Mesenchymal stem cell (in vitro differentiated cells and primary cell): ENCODE results near the gene ZNF212.

Experiments used
- DNase-seq: peaks from one replicate; pipeline ENCODE4 v3.0.0-alpha.2; 2013
- H2AFZ ChIP-seq: one replicate; pipeline ENCODE4 v1.6.1; 2013; ENCODE audit warnings: low read depth, mild to moderate bottlenecking, control low read depth, inconsistent platforms, low read length, moderate library complexity
- H2AK5ac ChIP-seq: 2 replicates; pipeline ENCODE4 v1.6.1; 2013; ENCODE audit warnings: low read length, moderate library complexity, mild to moderate bottlenecking, inconsistent platforms; ENCODE audit not compliant: severe bottlenecking
- H2BK120ac ChIP-seq: one replicate; pipeline ENCODE4 v1.6.1; 2013; ENCODE audit warnings: low read depth, mild to moderate bottlenecking, inconsistent platforms, low read length, moderate library complexity
- H2BK12ac ChIP-seq, 2 experiments: one replicate each; pipeline ENCODE4 v1.6.1; 2013; ENCODE audit warnings: inconsistent platforms in 2 of 2, low read length in 2 of 2, mild to moderate bottlenecking in 2 of 2, moderate library complexity in 2 of 2, control low read depth in 1 of 2
- H2BK15ac ChIP-seq: one replicate; pipeline ENCODE4 v1.6.1; 2013; ENCODE audit warnings: mild to moderate bottlenecking, low read depth, inconsistent platforms; ENCODE audit not compliant: poor library complexity, severe bottlenecking
- H2BK5ac ChIP-seq: 2 replicates; pipeline ENCODE4 v1.6.1; 2013; ENCODE audit warnings: low read depth, mild to moderate bottlenecking, low read length, control low read depth, inconsistent platforms; ENCODE audit not compliant: poor library complexity, severe bottlenecking
- H3K14ac ChIP-seq, 2 experiments: one replicate each; pipeline ENCODE4 v1.6.1; 2013; ENCODE audit warnings: inconsistent platforms in 2 of 2, low read length in 2 of 2, control low read depth in 1 of 2, mild to moderate bottlenecking in 1 of 2, moderate library complexity in 1 of 2
- H3K18ac ChIP-seq, 2 experiments: one replicate each; pipeline ENCODE4 v1.6.1; 2013; ENCODE audit warnings: inconsistent platforms in 2 of 2, low read length in 2 of 2, control low read depth in 1 of 2, low read depth in 1 of 2, mild to moderate bottlenecking in 1 of 2
- H3K23ac ChIP-seq, 2 experiments: one replicate each; pipeline ENCODE4 v1.6.1; 2013; ENCODE audit warnings: inconsistent platforms in 2 of 2, low read length in 2 of 2, mild to moderate bottlenecking in 2 of 2, moderate library complexity in 2 of 2, control low read depth in 1 of 2
- H3K27ac ChIP-seq: 2 replicates; pipeline ENCODE4 v1.5.1; 2013; ENCODE audit warnings: mild to moderate bottlenecking, moderate library complexity, low read length, control low read depth, inconsistent platforms; ENCODE audit not compliant: poor library complexity, severe bottlenecking
- H3K27me3 ChIP-seq, 2 experiments: 2 replicates each; pipeline versions ENCODE4 v1.6.1 to v1.7.0; 2013; ENCODE audit warnings: low read length in 2 of 2, mild to moderate bottlenecking in 2 of 2, moderate library complexity in 2 of 2, control low read depth in 1 of 2, inconsistent platforms in 1 of 2; ENCODE audit not compliant: control insufficient read depth in 1 of 2, insufficient read depth in 1 of 2
- H3K36me3 ChIP-seq, 2 experiments: 2 replicates each; pipeline versions ENCODE4 v1.6.1 to v1.7.0; 2013; ENCODE audit warnings: low read length in 2 of 2, control low read depth in 1 of 2, inconsistent platforms in 1 of 2, low read depth in 1 of 2, mild to moderate bottlenecking in 1 of 2; ENCODE audit not compliant: insufficient read depth in 2 of 2, control insufficient read depth in 1 of 2
- H3K4ac ChIP-seq, 2 experiments: one replicate each; pipeline ENCODE4 v1.6.1; 2013; ENCODE audit warnings: inconsistent platforms in 2 of 2, low read length in 2 of 2, mild to moderate bottlenecking in 2 of 2, moderate library complexity in 2 of 2, control low read depth in 1 of 2, low read depth in 1 of 2
- H3K4me1 ChIP-seq: 2 replicates; pipeline ENCODE4 v1.6.1; 2013; ENCODE audit warnings: low read depth, low read length, control low read depth; ENCODE audit not compliant: control insufficient read depth, insufficient read depth
- H3K4me2 ChIP-seq: 2 replicates; pipeline ENCODE4 v1.6.1; 2013; ENCODE audit warnings: low read length, mild to moderate bottlenecking, inconsistent platforms; ENCODE audit not compliant: poor library complexity, severe bottlenecking
- H3K4me3 ChIP-seq, 2 experiments: 2 replicates each; pipeline versions ENCODE4 v1.5.1 to v1.7.0; 2013; ENCODE audit warnings: low read length in 2 of 2, mild to moderate bottlenecking in 2 of 2, control low read depth in 1 of 2, low read depth in 1 of 2; ENCODE audit not compliant: insufficient read depth in 1 of 2
- H3K79me1 ChIP-seq: replicated peaks from 2 replicates; pipeline ENCODE4 v1.6.1; 2013; ENCODE audit warnings: mild to moderate bottlenecking, control low read depth, low read length, inconsistent platforms; ENCODE audit not compliant: poor library complexity, severe bottlenecking
- H3K9ac ChIP-seq: 2 replicates; pipeline ENCODE4 v1.7.0; 2013; ENCODE audit warnings: mild to moderate bottlenecking, low read length, moderate library complexity
- H3K9me3 ChIP-seq: 2 replicates; pipeline ENCODE4 v1.7.0; 2013; ENCODE audit warnings: mild to moderate bottlenecking, low read length; ENCODE audit not compliant: control insufficient read depth
- H4K8ac ChIP-seq: one replicate; pipeline ENCODE4 v1.6.1; 2013; ENCODE audit warnings: inconsistent platforms, mild to moderate bottlenecking, low read length, moderate library complexity
- H4K91ac ChIP-seq: one replicate; pipeline ENCODE4 v1.6.1; 2013; ENCODE audit warnings: mild to moderate bottlenecking, low read length, inconsistent platforms
- WGBS: methylation state at CpG from one replicate; pipeline ENCODE4 v1.1.7; 2013; ENCODE audit warnings: mixed read lengths; 5-methylcytosine and 5-hydroxymethylcytosine counted together

The ZNF212 gene

DNA sequence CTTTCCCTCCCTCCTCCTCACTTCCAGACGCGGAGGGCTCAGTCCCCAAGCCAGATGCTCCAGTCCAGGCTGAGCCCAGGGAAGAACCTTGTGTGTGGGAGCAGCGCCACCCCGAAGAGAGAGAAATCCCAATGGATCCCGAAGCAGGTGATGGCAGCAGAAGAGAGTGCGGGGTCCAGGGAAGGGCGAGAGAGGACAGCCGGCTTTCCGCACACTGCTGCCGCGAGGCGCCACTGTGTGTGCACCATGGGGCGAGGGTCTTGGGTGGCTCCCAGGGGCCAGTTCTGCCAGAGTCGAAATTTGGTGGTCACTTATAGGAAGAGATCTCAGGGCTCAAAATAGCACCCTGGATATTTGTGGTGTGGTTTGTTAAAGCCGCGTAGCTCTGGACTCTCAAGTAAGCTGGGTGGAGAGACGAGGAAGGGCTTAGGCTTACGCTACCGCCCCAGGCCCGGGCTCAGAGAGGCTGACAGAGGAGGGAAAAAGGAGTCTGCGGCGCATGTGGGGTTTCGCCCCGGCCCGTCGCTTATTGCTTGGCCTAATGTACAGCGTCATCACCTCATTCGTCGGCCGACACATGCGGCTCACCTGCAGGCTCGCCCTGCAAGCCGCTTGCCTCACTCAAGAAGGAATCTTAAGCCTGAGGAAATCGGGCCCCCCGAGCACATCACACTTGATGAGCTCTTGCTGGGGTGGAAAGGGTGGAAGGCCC, 32.0 kb upstream of the ZNF212 start:
- H3K4ac ChIP-seq: no peak overlapping the region
- H3K23ac ChIP-seq: no peak overlapping the region

DNA sequence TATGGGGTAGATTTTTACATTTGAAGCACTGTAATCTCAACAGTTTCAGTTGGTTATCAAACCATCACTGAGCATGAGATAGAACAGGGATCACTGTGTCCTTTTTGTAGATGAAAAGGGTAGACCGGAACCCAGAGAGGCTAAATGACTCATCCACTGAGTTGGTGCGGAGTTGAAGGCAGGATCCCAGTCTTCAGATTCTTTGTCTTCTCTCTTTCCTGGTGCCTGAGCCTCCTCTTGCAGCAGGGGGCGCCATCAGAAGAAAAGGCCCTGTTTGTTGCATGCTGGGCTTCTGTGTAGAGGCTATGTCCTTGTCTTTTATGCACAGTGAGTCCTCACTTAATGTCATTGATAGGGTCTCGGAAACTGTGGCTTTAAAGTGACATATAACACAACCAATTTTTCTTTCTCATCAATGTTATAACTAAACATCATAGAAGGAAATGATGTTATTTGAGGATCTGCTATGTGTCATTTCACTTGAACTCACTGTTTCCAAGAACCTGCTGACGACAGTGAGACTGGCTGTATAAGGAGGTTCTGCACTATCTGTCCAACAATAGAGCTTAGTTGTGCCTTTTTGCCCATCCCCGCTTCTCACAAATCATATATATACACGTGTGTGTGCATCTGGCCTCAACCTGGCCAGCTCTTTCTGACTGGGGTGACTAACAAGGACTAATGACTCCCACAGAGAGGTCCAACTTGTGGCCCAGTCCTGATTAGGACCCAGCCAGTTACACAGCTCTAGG, 29.8 kb upstream of the ZNF212 start:
- WGBS: 54% methylated on average over 5 of the region's 7 CpGs

More for the DNA sequence above, 32.0 kb upstream of the ZNF212 start:
- peaks cover 47% of the 10 kb centered on the region for H3K79me1 ChIP-seq
- H4K8ac ChIP-seq: no peak overlapping the region
- no peak overlapping the region for H2AFZ ChIP-seq
- H2BK12ac ChIP-seq: no peak overlapping the region
- no peak overlapping the region for H4K91ac ChIP-seq
- no peak overlapping the region for H3K18ac ChIP-seq
- H2BK5ac ChIP-seq: no peak overlapping the region
- DNase-seq: no peak
- H3K9me3 ChIP-seq: no peaks in the 10 kb centered on the region
- no peak overlapping the region for H3K27ac ChIP-seq
- no peak overlapping the region for H2BK120ac ChIP-seq
- H3K4me2 ChIP-seq: no peak overlapping the region
- no peak overlapping the region for H3K9ac ChIP-seq
- WGBS: 88% methylated on average over 35 of the region's 35 CpGs
- no peak overlapping the region for H2AK5ac ChIP-seq
- H3K4me1 ChIP-seq: peaks cover 3% of the 10 kb centered on the region
- H3K27me3 ChIP-seq: no peaks in the 10 kb centered on the region
- H3K14ac ChIP-seq: no peak overlapping the region
- H3K4me3 ChIP-seq: no peak overlapping the region
- no peak overlapping the region for H2BK15ac ChIP-seq
- peaks cover 69 to 90% of the 10 kb centered on the region in 2 experiments for H3K36me3 ChIP-seq

GRCh38 chr7:149210551-149210950, 28.9 kb upstream of the ZNF212 start:
- H3K23ac ChIP-seq: no peak overlapping the region
- no peak overlapping the region for H3K14ac ChIP-seq
- H3K4ac ChIP-seq: no peak overlapping the region
- H2BK12ac ChIP-seq: no peak overlapping the region
- H2BK15ac ChIP-seq: no peak overlapping the region
- H3K9me3 ChIP-seq: no peaks in the 10 kb centered on the region
- H3K36me3 ChIP-seq: peaks cover 77 to 94% of the 10 kb centered on the region in 2 experiments
- peaks cover under 1% of the 10 kb centered on the region for H3K4me1 ChIP-seq
- DNase-seq: no peak
- no peak overlapping the region for H4K91ac ChIP-seq
- no peak overlapping the region for H2AFZ ChIP-seq
- H3K27me3 ChIP-seq: no peaks in the 10 kb centered on the region
- no peak overlapping the region for H3K4me3 ChIP-seq
- WGBS: 98% methylated on average over 10 of the region's 11 CpGs
- H3K18ac ChIP-seq: no peak overlapping the region
- no peak overlapping the region for H2BK120ac ChIP-seq
- no peak overlapping the region for H4K8ac ChIP-seq
- H2BK5ac ChIP-seq: no peak overlapping the region
- H3K79me1 ChIP-seq: peaks cover 41% of the 10 kb centered on the region
- H3K9ac ChIP-seq: no peak overlapping the region
- H2AK5ac ChIP-seq: no peak overlapping the region
- H3K27ac ChIP-seq: no peak overlapping the region
- no peak overlapping the region for H3K4me2 ChIP-seq

More for the DNA sequence above, 29.8 kb upstream of the ZNF212 start:
- H2BK15ac ChIP-seq: no peak overlapping the region
- H4K91ac ChIP-seq: no peak overlapping the region
- H3K79me1 ChIP-seq: peaks cover 40% of the 10 kb centered on the region
- H3K27me3 ChIP-seq: no peaks in the 10 kb centered on the region
- no peak overlapping the region for H3K23ac ChIP-seq
- H3K27ac ChIP-seq: no peak overlapping the region
- no peak overlapping the region for H2BK5ac ChIP-seq
- H3K14ac ChIP-seq: no peak overlapping the region
- DNase-seq: peak; percentile 78
- no peak overlapping the region for H3K9ac ChIP-seq
- H3K4me3 ChIP-seq: no peak overlapping the region
- peaks cover 74 to 89% of the 10 kb centered on the region in 2 experiments for H3K36me3 ChIP-seq
- no peaks in the 10 kb centered on the region for H3K9me3 ChIP-seq
- peaks cover 1% of the 10 kb centered on the region for H3K4me1 ChIP-seq
- no peak overlapping the region for H2AK5ac ChIP-seq
- no peak overlapping the region for H3K18ac ChIP-seq
- no peak overlapping the region for H2AFZ ChIP-seq
- no peak overlapping the region for H2BK12ac ChIP-seq
- no peak overlapping the region for H4K8ac ChIP-seq
- H3K4me2 ChIP-seq: no peak overlapping the region
- H3K4ac ChIP-seq: no peak overlapping the region
- no peak overlapping the region for H2BK120ac ChIP-seq

- no peak overlapping the region for H2BK15ac ChIP-seq
- no peak overlapping the region for H2AK5ac ChIP-seq
- no peak overlapping the region for H3K27ac ChIP-seq
- no peak overlapping the region for H2AFZ ChIP-seq
- no peak overlapping the region for H4K8ac ChIP-seq
- H2BK120ac ChIP-seq: no peak overlapping the region
- peaks cover 40% of the 10 kb centered on the region for H3K79me1 ChIP-seq
- no peaks in the 10 kb centered on the region for H3K27me3 ChIP-seq
- no peak overlapping the region for H3K9ac ChIP-seq
- H3K4me1 ChIP-seq: peaks cover 2% of the 10 kb centered on the region
- H3K4ac ChIP-seq: no peak overlapping the region
- no peak for DNase-seq
- H3K4me3 ChIP-seq: no peak overlapping the region
- no peak overlapping the region for H3K4me2 ChIP-seq
- peaks cover 76 to 99% of the 10 kb centered on the region in 2 experiments for H3K36me3 ChIP-seq
- 95% methylated on average over 7 of the region's 7 CpGs for WGBS
- H3K23ac ChIP-seq: no peak overlapping the region
- no peak overlapping the region for H2BK5ac ChIP-seq
- no peak overlapping the region for H3K14ac ChIP-seq
- no peak overlapping the region for H3K18ac ChIP-seq
- no peak overlapping the region for H4K91ac ChIP-seq
- no peaks in the 10 kb centered on the region for H3K9me3 ChIP-seq
- H2BK12ac ChIP-seq: no peak overlapping the region
Observed at GRCh38 chr7:149214020-149214720, 25.3 kb upstream of the ZNF212 start.
